Keratinocyte (primary cell): Measurements from ENCODE around the gene MEGF8. TPM values are rescaled to one million over a fixed set of nuclear protein-coding genes. Genes with fewer than 3 reads are reported as not detected.
A peak's percentile ranks its signal among the peaks of the same experiment; 100 is the strongest.

Experiments used
- DNase-seq: peaks from one replicate; pipeline ENCODE4 v3.0.0-alpha.2; 2011; ENCODE audit warnings: low read depth, missing footprints, low spot score
- FAIRE-seq: peaks from 2 replicates; lab custom pipeline; 2011; peaks lifted over from hg19 to GRCh38; lab: Jason Lieb, UNC
- H2AFZ ChIP-seq: 2 replicates; pipeline ENCODE4 v1.6.0; 2012; ENCODE audit warnings: low read length, control low read depth, inconsistent platforms; ENCODE audit not compliant: control insufficient read depth
- H3K27ac ChIP-seq: 2 replicates; pipeline ENCODE4 v1.5.1; 2011; ENCODE audit warnings: low read length; ENCODE audit not compliant: control insufficient read depth, insufficient read depth
- H3K27me3 ChIP-seq: 3 replicates; pipeline ENCODE4 v1.6.0; 2011; ENCODE audit warnings: low read length; ENCODE audit not compliant: control insufficient read depth, insufficient read depth; ENCODE audit errors: extremely low read depth
- H3K36me3 ChIP-seq, 2 experiments: 2 replicates in 1 of 2; 3 replicates in 1 of 2; pipeline ENCODE4 v1.5.1; 2011; ENCODE audit warnings: low read length in 2 of 2, mild to moderate bottlenecking in 1 of 2; ENCODE audit not compliant: control insufficient read depth in 2 of 2, insufficient read depth in 2 of 2; ENCODE audit errors: extremely low read depth in 1 of 2
- H3K4me1 ChIP-seq: 3 replicates; pipeline ENCODE4 v1.5.1; 2011; ENCODE audit warnings: low read length; ENCODE audit not compliant: control insufficient read depth, insufficient read depth; ENCODE audit errors: extremely low read depth
- H3K4me2 ChIP-seq: 3 replicates; pipeline ENCODE4 v1.6.0; 2011; ENCODE audit warnings: low read depth, low read length; ENCODE audit not compliant: control insufficient read depth, insufficient read depth; ENCODE audit errors: extremely low read depth
- H3K4me3 ChIP-seq, 3 experiments: fragments of 200-600 bp in 1 of 3; sonication (generic) in 1 of 3; 2 replicates in 2 of 3; 3 replicates in 1 of 3; pipeline ENCODE4 v1.5.1; 2011 to 2016; ENCODE audit warnings: low read length in 3 of 3, mild to moderate bottlenecking in 3 of 3, control low read depth in 2 of 3, inconsistent platforms in 1 of 3, low read depth in 1 of 3, mixed read lengths in 1 of 3, mixed run types in 1 of 3, moderate library complexity in 1 of 3; ENCODE audit not compliant: control insufficient read depth in 2 of 3, insufficient read depth in 2 of 3; ENCODE audit errors: extremely low read depth in 1 of 3
- H3K79me2 ChIP-seq: 2 replicates; pipeline ENCODE4 v1.6.0; 2012; ENCODE audit warnings: low read length; ENCODE audit not compliant: control insufficient read depth, insufficient read depth
- H3K9ac ChIP-seq: 3 replicates; pipeline ENCODE4 v1.6.0; 2011; ENCODE audit warnings: low read length; ENCODE audit not compliant: control insufficient read depth, insufficient read depth; ENCODE audit errors: extremely low read depth
- H3K9me1 ChIP-seq: 3 replicates; pipeline ENCODE4 v1.6.0; 2011; ENCODE audit warnings: low read length; ENCODE audit not compliant: control insufficient read depth, insufficient read depth; ENCODE audit errors: extremely low read depth
- H3K9me3 ChIP-seq: 2 replicates; pipeline ENCODE4 v1.5.1; 2012; ENCODE audit warnings: low read depth, low read length; ENCODE audit not compliant: control insufficient read depth
- H4K20me1 ChIP-seq: 3 replicates; pipeline ENCODE4 v1.6.0; 2011; ENCODE audit warnings: low read length; ENCODE audit not compliant: control insufficient read depth, insufficient read depth; ENCODE audit errors: extremely low read depth
- CTCF ChIP-seq, 3 experiments: IDR thresholded peaks in 1 of 3; conservative IDR thresholded peaks in 1 of 3; optimal IDR thresholded peaks in 1 of 3; 2 replicates in 2 of 3; 3 replicates in 1 of 3; pipeline versions ENCODE3 to v1.5.1; 2011; ENCODE audit warnings: low read length in 3 of 3, mild to moderate bottlenecking in 3 of 3, moderate library complexity in 2 of 3, control low read depth in 1 of 3, inconsistent platforms in 1 of 3; ENCODE audit not compliant: insufficient read depth in 2 of 3; ENCODE audit errors: extremely low read depth in 1 of 3
- EZH2 ChIP-seq: IDR thresholded peaks from one replicate; pipeline ENCODE4 v1.6.1; 2012; ENCODE audit warnings: inconsistent platforms, mild to moderate bottlenecking, low read length, moderate library complexity
- dilution Hi-C: fragments of 300-500 bp; cut with MboI; formaldehyde crosslinking; loops from one replicate; pipeline ENCODE4 v1.7.0; 2020; ENCODE audit warnings: low sequenced_read_pairs; ENCODE audit not compliant: extremely low pct_ligation_motif_present
- polyA plus RNA-seq, 5 experiments: library from polyadenylated mRNA; depleted of rRNA in 3 of 5; stranded (reverse) in 3 of 5; stranded (forward) in 1 of 5; unstranded in 1 of 5; fragments of >200 nt; gene quantifications; 1 replicate in 1 of 5; 2 replicates in 3 of 5; 3 replicates in 1 of 5; pipeline versions ENCODE4 v1.2.1 to v1.2.3, GENCODE V29; 2011 to 2012; ENCODE audit warnings: missing spikeins in 2 of 5, low read depth in 1 of 5, low replicate concordance in 1 of 5

MEGF8 gene
- polyA plus RNA-seq, 1 donor (not counting 4 experiments of a cell fraction or from before 2014, with no cell fraction given) = 4.1 TPM

- peak; percentile 65 for DNase-seq
- Histone ChIP-seq H3K9me3 (no peaks in the 10 kb centered on the region), H3K9me1 (peaks cover 3% of the 10 kb centered on the region), H2AFZ (no peak overlapping the region), H3K79me2 (peaks cover 36% of the 10 kb centered on the region), H3K4me3 (peak overlapping the region; percentile 22 to 56 (median 35)), H3K27me3 (no peaks in the 10 kb centered on the region), H3K9ac (peak overlapping the region; percentile 2), H3K4me1 (peaks cover 74% of the 10 kb centered on the region), H4K20me1 (no peaks in the 10 kb centered on the region), H3K36me3 (peaks cover 1 to 15% of the 10 kb centered on the region in 2 experiments), H3K4me2 (peak overlapping the region; percentile 71), H3K27ac (peak overlapping the region; percentile 55)
- TF ChIP-seq CTCF (optimal IDR thresholded peaks at IDR 0.05 in 1 of 3, IDR thresholded peaks at IDR 0.05 in 1 of 3, conservative IDR thresholded peaks at IDR 0.05 in 1 of 3; ENCODE audit: extremely low read depth in 1 of 3, insufficient read depth in 2 of 3, low read length in 3 of 3) (no peak), EZH2 (no peak)
- dilution Hi-C loops = no loop called here
- FAIRE-seq = no peak
These were observed 44.1 kb upstream of the MEGF8 start for GRCh38 chr19:42281146-42281826.

- Histone ChIP-seq H3K79me2 (peaks cover 36% of the 10 kb centered on the region), H3K36me3 (peaks cover 2 to 16% of the 10 kb centered on the region in 2 experiments), H3K9ac (peak overlapping the region; percentile 2), H3K4me2 (peak overlapping the region; percentile 71), H2AFZ (no peak overlapping the region), H3K9me1 (peaks cover 3% of the 10 kb centered on the region), H3K4me1 (peaks cover 66% of the 10 kb centered on the region), H3K27ac (peak overlapping the region; percentile 55), H4K20me1 (no peaks in the 10 kb centered on the region), H3K9me3 (no peaks in the 10 kb centered on the region), H3K4me3 (no peak overlapping the region), H3K27me3 (no peaks in the 10 kb centered on the region)
- DNase-seq = no peak
- peak; percentile 43 for FAIRE-seq
- TF ChIP-seq EZH2 (no peak), CTCF (optimal IDR thresholded peaks at IDR 0.05 in 1 of 3, IDR thresholded peaks at IDR 0.05 in 1 of 3, conservative IDR thresholded peaks at IDR 0.05 in 1 of 3; ENCODE audit: extremely low read depth in 1 of 3, insufficient read depth in 2 of 3, low read length in 3 of 3) (no peak)
- dilution Hi-C loops = no loop called here
These were observed 43.3 kb upstream of the MEGF8 start for GRCh38 chr19:42281827-42282762.
